Ecto neural progenitor cell (in vitro differentiated cells): ENCODE results near the gene FOXJ1.

Experiments
- DNase-seq: peaks from one replicate; pipeline ENCODE4 v3.0.0-alpha.2; 2018; ENCODE audit warnings: low spot score

Gene FOXJ1

GRCh38 chr17:76140661-76141211 is 309 bp downstream of the FOXJ1 start:
- no peak for DNase-seq

GRCh38 chr17:76139801-76140660 is 1.0 kb downstream of the FOXJ1 start:
- peak; percentile 82 for DNase-seq

- DNase-seq: no peak
Observed at GRCh38 chr17:76138896-76139752, 1.9 kb downstream of the FOXJ1 start.

GRCh38 chr17:76138234-76138895 is 2.7 kb downstream of the FOXJ1 start:
- peak; percentile 92 for DNase-seq

- DNase-seq: peak; percentile 82
Observed at GRCh38 chr17:76137351-76138233, 3.5 kb downstream of the FOXJ1 start.

- DNase-seq: peak; percentile 65
Observed at GRCh38 chr17:76137001-76137350, 4.1 kb downstream of the FOXJ1 start.

- no peak for DNase-seq
Observed at GRCh38 chr17:76136276-76137000, 4.6 kb downstream of the FOXJ1 start.

- DNase-seq: peak; percentile 57
Observed at GRCh38 chr17:76135810-76136188, 5.2 kb downstream of the FOXJ1 start.

- DNase-seq: no peak
Observed at GRCh38 chr17:76134911-76135809, 5.9 kb downstream of the FOXJ1 start.

GRCh38 chr17:76132574-76133338 is 8.3 kb downstream of the FOXJ1 start:
- peak; percentile 77 for DNase-seq

GRCh38 chr17:76131692-76132573 is 9.1 kb downstream of the FOXJ1 start:
- peak; percentile 57 for DNase-seq

- peak; percentile 57 for DNase-seq
Observed at GRCh38 chr17:76131051-76131691, 9.9 kb downstream of the FOXJ1 start.

- peak; percentile 50 for DNase-seq
Observed at GRCh38 chr17:76130473-76130872, 10.6 kb downstream of the FOXJ1 start.

- DNase-seq: no peak
Observed at GRCh38 chr17:76125922-76126321, 15.1 kb downstream of the FOXJ1 start.

GRCh38 chr17:76125391-76125675 is 15.7 kb downstream of the FOXJ1 start:
- no peak for DNase-seq

- no peak for DNase-seq
Observed at GRCh38 chr17:76124582-76125390, 16.3 kb downstream of the FOXJ1 start.
